Measurements from ENCODE around the gene TGFB1.
"Not testable (repeated sequence)": the region's sequence is repeated elsewhere in the genome, so short reads cannot be mapped to it uniquely, and the experiment has no call there.

Gene TGFB1

DNA sequence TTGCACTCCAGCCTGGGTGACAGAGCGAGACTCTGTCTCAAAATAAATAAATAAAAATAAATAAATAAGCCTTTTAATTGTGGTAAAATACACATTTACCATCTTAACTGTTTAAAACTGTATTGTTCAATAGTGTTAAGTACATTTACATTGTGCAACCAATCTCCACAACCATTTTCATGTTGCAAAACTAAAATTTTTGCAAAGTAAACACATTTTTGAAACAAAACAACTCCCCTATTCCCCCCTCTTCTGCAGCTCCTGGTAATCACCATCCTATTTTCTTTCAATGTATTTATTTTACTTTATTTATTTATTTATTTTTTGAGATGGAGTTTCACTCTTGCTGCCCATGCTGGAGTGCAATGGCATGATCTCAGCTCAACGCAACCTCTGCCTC lies 16.0 kb upstream of the TGFB1 start:
- DNase-seq (ENCODE audit: low read depth in 2 of 2): no peak

- no peak for DNase-seq (ENCODE audit: low read depth in 2 of 2)
Measured at GRCh38 chr19:41367848-41368301, 14.2 kb upstream of the TGFB1 start.

DNA sequence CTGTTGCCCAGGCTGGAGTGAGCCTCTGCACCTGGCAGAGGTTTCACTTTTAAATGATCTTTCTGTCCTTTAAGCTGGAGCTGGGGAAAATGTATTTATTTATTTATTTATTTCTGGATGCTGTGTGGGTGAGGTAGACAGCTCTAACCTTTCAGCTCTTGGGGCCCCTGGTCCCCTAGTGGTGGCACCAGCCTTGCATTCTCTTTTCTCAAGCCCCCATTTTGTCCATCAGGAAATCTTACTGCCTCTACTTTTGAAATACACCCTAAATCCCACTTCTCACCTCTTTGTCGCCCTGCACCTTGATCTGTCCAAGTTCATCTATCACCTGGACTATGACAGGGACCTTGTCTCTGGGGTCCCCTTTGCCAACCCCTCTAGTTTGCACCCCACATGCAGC lies 12.4 kb upstream of the TGFB1 start:
- DNase-seq (ENCODE audit: low read depth in 2 of 2): no peak

- DNase-seq (ENCODE audit: low read depth in 2 of 2): no peak
Measured at GRCh38 chr19:41364524-41365391, 11.0 kb upstream of the TGFB1 start.

DNA sequence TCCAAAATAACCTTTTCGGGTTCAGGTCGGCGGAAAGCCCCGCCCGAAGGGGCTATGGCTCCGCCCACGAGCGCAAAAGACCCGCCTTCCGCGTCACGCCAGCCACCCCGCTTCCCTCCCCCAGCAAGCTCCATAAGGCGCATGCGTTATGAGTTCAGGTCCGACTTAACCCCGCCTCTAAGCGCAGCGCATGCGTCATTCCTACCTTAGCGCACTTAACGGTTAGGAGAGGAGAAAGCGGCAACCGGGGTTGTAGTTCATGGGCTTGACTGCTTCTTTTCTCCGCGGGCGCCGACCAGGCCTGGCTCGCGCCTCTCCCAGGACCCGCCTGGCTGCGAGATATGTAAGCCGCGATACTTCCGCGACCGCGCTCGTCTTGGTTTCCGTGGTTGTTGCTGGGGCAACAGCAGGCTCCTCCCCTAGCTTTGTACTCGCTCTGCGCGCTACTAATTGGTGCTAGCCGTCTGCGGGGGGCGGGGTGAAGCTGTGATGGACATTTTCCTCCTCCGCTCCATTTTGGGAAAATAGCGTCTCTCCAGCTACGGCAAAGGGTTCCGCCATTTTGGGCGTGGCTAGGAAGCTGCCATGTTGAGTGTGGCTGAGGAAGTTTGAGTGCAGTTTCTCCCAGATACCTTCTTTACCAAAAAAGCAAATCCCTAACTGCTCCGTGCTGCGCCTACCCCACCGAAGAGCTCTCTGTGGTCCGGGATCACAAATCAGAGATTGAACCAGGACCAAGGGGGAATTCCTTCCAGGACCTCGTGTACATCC lies 10.2 kb upstream of the TGFB1 start, which contains the start of gene B9D2:
TSS of gene B9D2 (minus strand) at position 397 of the 771 bp plus-strand sequence. CDS start 630 bp downstream, outside the sequence.
- DNase-seq (ENCODE audit: low read depth in 2 of 2): peak; percentile 91 to 97

- DNase-seq (ENCODE audit: low read depth in 2 of 2): no peak
Measured at GRCh38 chr19:41363371-41363752, 9.6 kb upstream of the TGFB1 start.

GRCh38 chr19:41362143-41362847 lies 8.6 kb upstream of the TGFB1 start:
- DNase-seq (ENCODE audit: low read depth in 2 of 2): no peak

GRCh38 chr19:41359741-41360140 lies 6.0 kb upstream of the TGFB1 start:
- DNase-seq (ENCODE audit: low read depth in 2 of 2): no peak

DNA sequence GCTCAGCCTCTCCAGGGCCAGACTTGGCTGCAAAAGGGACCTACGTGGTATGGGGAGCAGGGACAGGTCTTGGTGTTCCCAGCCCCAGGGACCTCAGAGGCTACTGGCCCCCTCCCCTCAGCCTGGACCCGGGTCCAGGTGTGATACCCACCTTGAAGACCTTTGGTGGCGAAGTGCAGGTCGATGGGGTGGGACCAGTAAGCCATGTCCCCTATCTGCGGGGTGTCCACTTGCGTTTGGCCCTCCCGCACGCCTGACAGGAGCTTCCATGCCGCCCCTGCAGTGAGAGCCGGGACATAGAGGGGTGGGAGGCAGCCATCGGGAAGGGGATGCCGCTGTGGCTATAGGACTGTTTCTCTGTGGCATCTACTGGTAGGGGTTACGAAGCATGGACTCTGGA lies 4.0 kb upstream of the TGFB1 start:
- no peak for DNase-seq (ENCODE audit: low read depth in 2 of 2)

GRCh38 chr19:41356984-41357739 lies 3.4 kb upstream of the TGFB1 start:
- no peak for DNase-seq (ENCODE audit: low read depth in 2 of 2)

DNA sequence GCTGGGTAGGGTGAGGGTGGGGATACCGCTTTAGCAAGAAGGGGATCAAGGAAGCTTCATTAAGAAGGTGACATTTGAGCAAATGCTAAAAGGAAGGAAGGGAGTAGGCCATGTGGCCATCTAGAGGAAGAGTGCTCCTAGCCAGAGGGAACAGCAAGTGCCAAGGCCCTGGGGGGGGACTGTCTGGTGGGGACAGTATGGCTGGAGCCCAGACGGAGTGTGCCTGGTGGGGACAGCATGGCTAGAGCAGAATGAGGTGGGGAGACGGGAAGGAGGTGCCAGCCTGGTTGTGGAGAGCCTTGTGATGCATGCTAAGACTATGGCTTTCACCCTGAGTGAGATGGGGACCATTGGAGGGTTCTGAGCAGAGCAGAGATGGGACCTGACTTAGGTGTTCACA lies 2.1 kb upstream of the TGFB1 start:
- DNase-seq (ENCODE audit: low read depth in 2 of 2): no peak

GRCh38 chr19:41355035-41355434 lies 1.3 kb upstream of the TGFB1 start:
- no peak for DNase-seq (ENCODE audit: low read depth in 2 of 2)

DNA sequence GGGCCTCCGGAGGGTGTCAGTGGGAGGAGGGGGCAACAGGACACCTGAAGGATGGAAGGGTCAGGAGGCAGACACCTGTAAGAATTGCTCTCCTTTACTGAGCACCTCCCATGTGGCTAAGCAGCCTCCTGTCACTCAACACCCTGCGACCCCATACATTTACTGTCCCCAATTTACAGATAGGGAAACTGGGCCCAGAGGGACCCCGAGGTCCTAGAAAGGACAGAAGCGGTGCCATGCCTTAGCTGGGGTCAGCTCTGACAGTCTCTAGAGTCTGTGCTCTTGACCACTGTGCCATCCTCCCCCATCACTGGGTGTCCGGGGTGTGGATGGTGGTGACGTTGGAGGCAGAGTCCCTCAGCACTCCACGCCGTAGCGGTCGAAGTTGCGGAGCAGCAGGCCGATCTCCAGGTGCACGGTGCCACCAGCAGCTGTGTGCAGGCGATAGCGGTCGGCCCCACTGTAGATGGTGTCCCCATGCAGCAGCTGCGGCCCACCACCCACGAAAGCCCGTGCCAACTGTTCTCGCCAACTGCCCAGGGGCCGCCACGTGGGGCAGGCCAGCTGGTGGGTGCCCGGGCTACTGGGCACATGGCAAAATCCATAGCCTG lies 726 bp upstream of the TGFB1 start:
- no peak for DNase-seq (ENCODE audit: low read depth in 2 of 2)

DNA sequence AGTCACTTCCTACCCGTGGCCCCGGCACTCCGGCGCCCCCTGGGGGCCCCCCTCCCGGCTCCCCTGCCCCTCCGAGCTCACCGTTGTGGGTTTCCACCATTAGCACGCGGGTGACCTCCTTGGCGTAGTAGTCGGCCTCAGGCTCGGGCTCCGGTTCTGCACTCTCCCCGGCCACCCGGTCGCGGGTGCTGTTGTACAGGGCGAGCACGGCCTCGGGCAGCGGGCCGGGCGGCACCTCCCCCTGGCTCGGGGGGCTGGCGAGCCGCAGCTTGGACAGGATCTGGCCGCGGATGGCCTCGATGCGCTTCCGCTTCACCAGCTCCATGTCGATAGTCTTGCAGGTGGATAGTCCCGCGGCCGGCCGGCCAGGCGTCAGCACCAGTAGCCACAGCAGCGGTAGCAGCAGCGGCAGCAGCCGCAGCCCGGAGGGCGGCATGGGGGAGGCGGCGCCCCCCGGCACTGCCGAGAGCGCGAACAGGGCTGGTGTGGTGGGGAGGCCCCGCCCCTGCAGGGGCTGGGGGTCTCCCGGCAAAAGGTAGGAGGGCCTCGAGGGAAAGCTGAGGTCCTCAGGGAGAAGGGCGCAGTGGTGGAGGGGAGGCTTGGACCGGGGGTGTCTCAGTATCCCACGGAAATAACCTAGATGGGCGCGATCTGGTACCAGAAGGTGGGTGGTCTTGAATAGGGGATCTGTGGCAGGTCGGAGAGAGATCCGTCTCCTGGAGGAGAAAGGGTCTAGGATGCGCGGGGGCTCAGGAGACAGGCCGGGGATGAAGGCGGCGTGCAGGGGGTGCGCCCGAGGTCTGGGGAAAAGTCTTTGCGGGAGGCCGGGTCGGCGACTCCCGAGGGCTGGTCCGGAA lies 885 bp downstream of the TGFB1 start:
- peak; percentile 66 to 70 for DNase-seq (ENCODE audit: low read depth in 2 of 2)

GRCh38 chr19:41352279-41352608 lies 1.5 kb downstream of the TGFB1 start:
- no peak for DNase-seq (ENCODE audit: low read depth in 2 of 2)

DNA sequence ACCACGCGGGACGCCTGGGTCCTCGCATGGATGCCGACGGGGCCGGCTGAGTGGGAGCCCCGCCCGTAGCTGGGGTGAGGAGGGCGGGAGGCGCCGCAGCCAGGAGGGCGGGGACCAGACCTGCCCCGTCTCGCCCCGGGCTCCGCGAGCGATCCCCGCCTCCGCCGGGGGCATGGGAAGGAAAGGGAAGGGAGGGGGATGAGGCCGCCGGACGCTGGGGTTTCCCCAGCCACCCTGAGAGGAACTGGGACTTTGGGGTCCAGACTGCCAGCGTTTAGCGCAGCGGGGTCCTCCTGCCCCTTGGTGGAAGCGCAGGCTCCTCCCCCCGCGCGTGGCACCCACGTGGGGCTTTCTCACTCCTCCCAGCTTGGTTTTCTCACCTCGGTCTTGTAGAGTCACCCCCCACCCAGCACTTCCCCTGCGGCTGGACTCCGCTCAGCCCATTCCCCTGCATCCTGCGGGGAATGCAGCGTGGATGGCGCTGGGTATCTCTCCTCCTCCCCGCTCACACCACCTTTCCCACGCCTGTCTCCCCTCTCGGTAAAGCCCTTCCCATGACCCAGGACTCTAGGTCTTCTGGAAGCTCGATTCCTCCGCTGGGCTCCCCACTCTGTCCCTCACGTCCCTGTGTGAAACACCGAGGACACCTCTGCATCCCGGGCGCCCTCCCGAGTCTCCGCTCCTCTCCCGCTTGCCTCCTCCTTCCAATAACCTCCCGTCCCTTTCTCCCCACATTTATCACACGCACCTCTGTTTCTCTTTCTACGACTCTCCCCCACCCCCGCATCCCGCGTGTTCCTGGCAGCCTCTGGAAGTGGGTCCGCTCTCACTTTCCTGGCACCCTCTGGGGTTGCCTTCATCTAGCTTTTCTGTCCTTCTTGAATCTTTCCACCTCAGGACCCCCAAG lies 2.1 kb downstream of the TGFB1 start:
- peak; percentile 80 to 81 for DNase-seq (ENCODE audit: low read depth in 2 of 2)

- DNase-seq (ENCODE audit: low read depth in 2 of 2): no peak
Measured at GRCh38 chr19:41350735-41351338, 2.9 kb downstream of the TGFB1 start.

DNA sequence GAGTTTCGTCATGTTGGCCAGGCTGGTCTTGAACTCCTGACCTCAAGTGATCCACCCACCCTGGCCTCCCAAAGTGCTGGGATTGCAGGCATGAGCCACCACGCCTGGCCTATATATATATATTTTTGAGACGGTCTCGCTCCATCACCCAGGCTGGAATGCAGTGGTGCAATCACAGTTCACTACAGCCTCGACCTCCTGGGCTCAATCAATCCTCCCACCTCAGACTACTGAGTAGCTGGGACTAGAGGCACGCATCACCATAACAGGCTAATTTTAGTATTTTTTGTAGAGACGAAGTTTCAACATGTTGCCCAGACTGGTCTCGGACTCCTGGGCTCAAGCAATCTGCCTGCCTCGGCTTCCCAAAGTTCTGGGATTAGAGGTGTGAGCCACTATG lies 6.8 kb downstream of the TGFB1 start:
- not testable (repeated sequence) for DNase-seq (ENCODE audit: low read depth in 2 of 2)

GRCh38 chr19:41344162-41344561 lies 9.6 kb downstream of the TGFB1 start:
- DNase-seq (ENCODE audit: low read depth in 2 of 2): no peak

Data from stimulated activated CD8-positive, alpha-beta memory T cell treated with anti-CD3 and anti-CD28 coated beads, Interleukin-15, amount 100 ng/mL, for 4 hours (primary cell).